ENCODE results near the gene SMAP1.
A peak's percentile ranks its signal among the peaks of the same experiment; 100 is the strongest.
"Not testable (repeated sequence)": the region's sequence is repeated elsewhere in the genome, so short reads cannot be mapped to it uniquely, and the experiment has no call there.

Gene SMAP1

DNA sequence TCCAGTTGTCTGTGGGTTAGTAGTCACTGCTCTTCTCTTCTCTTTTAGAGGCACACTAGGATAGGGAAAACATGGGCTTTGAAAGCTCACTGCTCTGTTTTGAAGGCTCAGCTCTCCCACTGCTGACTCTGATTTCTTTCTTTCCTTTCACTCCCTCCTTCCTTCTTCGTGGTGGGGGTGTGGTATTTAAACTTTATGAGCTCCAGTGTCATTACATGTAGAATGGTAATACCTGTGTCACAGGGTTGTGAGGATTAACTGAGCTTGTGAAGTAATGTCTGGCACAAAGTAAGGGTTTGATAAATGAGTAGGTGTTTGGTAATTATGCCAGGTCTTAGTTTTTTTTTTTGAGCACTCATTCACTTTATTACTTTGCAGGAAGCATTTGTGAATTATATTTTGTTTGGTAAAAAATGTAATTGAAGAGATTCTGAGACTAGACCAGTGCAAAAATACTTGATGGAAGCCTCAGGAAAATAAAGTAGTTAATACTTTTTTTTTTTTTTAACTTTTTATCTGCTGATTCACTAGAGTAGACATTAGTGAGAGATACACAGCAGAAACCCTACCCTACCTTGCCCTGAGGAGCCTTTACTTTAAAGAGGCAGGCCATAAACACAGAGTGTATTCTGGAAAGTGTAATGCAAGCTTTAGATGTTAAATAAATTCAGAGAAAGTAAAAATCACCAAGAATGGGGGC, 17.3 kb downstream of the SMAP1 start:
- DNase-seq = no peak

DNA sequence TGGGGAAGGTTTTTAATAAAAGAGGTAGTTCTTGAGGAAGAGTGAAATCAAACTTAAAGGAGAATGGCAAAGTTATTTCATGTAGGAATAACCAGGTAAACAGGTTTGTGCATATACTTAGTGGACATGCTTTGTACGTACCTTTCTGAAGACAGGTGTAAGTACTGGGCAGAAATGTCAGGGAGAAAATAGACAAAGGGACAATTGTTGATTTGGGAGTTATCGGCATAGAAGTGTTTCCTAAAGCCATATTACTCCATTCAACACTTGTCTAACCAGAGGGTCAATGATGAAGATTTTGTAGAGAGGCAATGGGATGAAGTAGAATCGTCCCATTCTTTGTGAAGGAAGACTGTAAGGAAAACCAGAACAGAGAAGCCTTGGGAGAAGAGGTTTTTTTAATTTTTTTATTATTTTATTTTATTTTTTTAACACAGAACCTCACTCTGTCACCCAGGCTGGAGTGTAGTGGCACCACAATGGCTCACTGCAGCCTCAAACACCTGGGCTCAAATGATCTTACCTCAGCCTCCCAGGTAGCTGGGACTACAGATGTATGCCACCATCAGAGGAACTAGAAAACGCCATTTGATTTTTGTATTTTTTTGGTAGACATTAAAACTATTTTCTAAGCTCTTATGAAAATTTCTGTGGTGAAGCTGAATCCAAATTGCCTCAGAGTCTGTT, 18.0 kb downstream of the SMAP1 start:
- DNase-seq = no peak

DNA sequence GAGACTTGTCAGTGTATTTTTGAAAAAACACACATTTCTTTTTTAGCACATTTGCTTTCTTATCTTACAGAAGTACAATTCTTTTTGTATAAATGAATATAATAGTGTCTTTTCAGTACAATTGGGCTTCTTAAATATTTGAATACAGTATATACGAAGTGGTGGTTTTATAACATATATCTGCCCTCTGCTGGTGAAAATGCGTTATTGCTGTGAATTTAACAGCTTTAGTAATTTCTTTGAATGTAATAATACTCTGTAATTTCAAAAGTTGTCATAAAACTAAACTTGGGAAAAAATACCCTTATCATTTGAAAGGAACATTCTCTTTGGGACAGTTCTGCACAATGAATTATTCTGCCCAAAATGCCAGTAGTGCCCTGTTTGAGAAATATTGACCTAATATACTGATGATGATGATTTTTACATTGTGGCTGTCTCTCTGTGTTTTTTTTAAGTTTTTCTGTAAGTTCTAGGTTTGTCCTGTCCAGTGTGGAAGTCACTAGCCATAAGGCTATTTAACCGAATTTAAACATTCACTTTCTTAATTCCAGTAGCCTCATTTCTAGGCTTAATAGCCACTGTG, 19.0 kb downstream of the SMAP1 start:
- no peak for DNase-seq

DNA sequence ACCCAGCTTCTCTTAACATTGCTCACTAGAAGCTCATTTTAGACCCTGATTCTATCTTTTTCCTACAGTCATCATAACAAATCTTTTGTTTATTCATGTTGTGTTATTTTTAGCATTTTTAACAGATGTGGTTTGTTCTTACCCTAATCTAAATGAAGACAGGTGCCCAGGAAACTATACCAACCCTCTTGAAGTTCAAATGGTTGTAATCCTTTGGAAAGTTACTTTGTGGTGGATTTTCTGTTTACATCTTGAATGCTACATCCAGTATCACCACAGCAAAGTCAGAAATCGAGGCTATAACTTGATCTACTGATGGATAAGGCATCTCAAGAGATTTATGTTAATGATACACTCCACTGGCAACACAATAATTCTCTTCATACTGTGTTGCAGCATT, 26.2 kb downstream of the SMAP1 start:
- no peak for DNase-seq

DNA sequence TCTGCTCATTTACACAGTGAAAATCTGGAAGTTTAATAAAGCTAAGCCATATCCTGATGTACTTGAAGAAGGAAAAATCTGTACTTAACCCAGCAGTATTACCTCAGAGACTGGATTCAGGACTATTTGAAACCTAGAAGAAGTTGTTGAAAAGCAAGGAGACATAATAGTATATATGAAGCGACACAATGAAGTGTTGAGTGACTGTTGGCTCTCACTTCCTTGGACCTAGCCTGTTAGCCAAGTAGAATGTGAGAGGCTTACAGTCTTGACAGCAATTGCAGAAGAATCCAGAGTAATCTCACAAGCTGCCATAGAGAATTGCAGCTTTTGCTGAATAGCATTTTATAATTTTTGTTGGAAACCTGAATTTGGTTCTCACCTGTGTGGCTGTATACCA, 26.7 kb downstream of the SMAP1 start:
- no peak for DNase-seq

DNA sequence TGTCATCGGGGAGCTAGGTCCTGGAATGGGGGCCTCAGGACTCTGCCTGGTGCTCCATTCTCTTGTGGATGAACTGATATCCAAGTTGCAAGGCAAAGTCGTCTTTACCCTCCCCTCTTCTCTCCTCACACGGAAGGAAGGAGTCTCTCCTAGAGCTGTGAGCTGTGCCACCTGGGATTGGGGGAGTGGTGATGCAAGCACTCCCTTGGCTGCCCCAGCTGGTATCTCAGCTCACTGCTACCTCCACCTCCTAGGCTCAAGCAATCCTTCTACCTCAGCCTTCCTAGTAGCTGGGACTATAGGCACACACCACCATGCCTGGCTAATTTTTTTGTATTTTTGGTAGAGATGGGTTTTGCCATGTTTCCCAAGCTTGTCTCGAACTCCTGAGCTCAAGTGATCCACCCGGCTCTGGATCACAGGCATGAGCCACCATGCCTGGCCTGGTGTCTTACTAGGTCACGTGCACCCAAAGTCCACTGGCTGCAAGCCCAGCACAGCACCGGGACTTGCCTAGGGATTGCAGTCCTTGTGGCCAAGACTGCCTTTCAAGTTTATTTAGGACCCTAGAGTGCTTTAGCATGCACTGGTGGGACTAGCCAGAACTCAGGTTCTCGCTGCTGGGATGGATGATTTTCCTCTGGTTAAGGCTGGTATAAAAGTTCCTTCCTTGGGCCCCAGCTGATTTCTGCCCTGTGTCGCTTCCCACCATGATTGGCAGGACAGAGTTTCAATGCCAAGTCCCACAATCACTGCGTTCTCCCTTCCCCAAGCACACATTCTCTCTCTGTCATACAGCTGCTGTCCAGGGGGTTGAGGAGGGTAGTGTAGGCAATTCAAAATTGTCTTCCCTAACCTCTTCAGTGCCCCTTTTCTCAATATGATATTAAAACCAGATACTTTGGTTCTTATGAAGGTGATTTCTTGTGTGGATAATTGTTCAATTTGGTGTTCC, 33.5 kb downstream of the SMAP1 start:
- DNase-seq = no peak

DNA sequence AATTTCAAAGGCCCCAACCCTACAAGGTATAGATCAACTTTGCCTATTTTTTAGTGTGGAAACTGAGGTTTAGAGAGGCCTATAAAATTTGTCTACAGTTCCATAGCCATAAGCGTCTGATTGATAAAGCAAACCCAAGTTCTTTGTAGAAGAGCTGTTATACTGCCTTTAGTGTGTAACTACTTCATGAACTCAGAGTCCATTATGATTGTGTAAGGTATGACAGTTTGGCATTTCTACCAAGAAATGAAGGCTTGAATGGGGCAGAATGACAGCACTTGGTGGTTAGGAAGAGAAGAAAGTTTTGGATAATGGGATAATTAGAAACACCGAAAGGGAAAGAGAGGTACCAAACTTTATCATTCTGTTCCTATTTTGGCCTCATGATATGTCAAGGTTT, 38.1 kb downstream of the SMAP1 start:
- DNase-seq = no peak

DNA sequence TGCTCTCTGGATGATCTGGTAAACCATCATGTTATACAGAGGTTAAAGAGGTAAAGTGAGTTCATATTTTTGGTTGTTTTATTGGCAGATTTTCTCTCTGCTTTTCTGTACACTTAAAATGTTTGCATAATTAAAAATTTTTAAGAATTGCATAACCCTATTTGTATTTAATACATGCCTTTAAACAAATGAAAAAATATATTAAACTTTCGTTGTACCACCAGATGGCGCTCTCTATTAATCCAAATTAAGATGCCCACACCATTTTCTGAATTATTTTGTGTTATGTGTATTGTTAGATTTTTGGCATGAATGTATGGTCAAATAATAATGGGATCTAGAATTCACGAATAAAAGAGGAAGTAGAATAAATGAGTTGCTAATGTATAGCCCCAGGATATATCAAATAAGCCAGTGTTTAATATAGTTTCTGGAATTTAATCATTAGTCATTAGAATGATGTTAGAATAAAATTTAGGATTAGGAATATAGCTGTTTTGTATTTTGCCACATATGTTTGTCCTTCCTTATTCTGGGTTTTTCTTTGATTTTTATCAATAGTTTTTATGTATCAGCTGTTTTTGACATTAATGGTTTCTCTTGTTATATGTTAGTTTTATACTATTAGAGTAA, 38.9 kb downstream of the SMAP1 start:
- DNase-seq = peak; percentile 45

DNA sequence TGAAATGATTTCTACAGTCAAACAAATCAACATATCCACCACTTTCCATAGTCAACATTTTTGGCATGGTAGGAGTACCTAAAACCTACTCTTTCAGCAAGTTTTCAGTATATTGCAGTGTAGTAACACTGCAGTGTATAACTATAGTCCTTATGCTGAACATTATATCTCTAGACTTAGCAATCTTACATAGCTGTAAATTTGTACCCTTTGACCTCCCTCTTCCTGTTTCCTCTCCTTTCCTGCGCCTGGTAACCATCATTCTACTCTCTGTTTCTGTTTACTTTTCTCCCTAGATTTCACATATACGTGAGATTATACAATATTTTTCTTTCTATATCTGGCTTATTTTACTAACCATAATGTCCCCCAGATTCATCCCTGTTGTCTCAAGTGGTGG, 40.2 kb downstream of the SMAP1 start:
- no peak for DNase-seq

DNA sequence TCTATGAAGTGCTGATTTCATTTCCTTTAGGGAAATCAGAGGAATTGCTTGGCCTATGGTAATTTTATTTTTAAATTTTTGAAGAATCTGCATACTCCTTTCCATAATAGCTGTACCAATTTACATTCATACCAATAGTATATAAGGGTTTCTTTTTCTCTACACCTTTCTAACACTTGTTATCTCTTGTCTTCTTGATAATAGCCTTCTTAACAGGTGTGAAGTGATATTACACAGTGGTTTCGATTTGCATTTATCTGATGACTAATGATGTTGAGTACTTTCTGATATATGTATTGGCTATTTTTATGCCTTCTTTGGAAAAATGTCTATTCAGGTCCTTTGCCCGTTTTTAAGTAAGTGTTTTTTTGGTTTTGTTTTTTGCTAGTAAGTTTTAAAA, 40.8 kb downstream of the SMAP1 start:
- DNase-seq = no peak

DNA sequence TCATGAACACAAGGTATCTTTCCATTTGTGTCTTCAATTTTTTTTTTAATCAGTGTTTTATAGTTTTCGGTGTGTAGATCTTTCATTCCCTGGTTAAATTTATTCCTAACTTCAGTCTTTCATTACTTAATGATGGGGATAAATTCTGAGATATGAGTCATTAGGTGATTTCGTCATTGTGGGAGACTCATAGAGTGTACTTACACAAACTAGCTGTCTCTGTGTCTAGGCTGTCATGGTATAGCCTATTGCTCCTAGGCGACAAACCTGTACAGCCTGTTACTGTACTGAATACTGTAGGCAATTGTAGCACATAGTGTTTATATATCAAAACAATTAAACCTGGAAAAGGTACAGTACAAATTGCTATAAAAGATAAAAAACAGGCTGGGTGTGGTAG, 42.1 kb downstream of the SMAP1 start:
- DNase-seq = no peak

DNA sequence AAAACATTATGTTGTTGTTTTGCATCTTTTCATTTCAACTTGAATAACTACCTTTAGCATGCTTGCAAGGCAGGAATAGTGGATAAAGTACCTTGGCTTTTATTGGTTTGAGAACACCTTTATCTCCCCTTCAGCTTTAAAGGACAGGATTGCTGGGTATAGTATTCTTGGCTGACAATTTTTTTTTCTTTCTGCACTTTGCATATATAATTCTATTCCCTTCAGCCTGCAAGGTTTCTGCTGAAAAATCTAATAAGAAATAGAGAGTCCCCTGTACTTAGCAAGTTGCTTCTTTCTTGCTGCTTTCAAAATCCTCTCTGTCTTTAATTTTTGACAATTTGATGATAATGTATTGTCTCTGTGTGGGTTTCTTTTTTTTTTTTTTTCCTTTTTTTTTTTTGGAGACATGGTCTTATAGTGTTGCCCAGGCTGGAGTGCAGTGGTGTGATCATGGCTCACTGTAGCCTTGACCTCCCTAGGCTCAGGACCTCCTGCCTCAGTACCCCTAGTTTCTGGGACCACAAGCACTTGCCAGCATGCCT, 47.1 kb downstream of the SMAP1 start:
- DNase-seq = no peak

DNA sequence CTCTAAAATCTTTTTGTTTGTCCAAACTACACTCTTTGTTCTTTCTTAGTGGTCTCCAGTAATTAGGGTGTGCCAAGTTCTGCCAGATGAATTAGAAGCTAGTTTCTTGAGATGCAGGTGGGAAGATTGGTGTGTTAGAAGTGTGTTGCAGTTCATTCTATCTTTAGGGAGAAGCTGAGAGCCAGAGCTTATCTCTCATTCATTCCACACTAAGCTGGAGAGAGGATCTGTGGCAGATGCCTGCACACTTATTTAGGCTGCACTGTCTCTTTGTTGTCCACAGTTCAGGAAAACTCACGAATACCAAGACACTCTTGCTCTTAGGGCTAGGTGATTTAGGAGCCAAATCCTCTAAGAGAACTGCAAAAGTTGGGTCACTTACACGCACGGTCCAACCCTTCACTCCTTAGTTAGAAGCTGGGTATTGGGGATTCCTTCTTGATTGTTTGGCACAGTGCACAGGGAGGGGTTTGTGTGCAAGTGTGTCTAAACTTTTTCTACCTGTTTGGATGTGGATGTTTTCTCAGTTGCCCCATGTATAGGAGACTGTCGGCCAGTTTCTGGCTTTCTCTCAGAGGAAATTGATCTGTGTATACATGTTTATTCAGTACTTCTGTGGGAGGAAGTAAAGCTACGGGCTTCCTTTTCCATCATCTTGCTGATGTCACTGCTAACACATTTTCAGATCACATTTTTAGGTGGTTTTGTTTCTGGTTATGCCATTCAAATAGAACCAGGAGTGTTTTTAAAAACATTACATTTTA, 49.5 kb downstream of the SMAP1 start:
- DNase-seq = no peak

DNA sequence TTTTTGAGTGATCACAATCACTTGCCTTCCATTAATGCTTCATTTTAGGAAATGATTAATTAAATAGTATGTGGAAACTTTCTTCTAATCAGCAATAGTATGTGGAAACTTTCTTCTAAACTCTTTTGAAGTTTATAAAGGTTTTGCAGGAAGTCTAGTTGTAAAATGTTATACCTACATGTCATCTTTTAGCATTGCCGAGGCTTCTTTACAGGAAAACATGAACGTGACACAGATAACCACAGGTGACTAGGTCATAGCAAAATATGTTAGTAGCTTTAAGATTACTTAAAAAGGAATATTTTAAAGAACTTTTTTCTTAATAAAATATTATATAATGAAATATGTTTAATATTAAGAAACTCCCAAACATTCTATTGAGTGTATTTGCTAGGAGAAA, 56.8 kb downstream of the SMAP1 start:
- DNase-seq = no peak

DNA sequence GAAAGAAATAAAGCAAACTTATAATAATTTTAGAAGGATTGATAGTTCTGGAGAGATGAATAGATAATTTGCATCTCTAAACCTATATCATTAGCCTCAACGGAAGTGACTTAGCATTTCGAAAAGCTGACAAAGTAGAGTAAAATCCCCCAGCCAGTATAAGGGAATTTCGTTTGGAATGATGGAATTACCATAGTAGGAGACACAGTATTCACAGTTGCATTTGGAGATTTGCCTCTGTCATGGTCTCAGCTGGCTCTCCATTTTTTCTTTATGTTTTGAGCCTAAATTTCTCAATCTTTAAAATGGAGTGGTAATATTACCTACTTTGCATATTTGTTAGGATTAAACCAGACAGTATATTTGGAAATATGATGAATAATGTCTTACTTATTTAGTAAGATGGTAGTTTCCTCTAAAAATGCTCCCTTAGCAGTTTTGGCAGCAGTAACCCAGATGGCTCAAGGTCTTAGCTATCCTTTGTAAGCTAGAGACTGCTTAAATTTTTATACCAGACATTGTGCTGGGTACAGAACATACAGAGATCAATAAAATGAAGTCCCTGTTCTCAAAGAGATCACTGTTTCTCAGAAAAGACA, 58.2 kb downstream of the SMAP1 start:
- DNase-seq = no peak

DNA sequence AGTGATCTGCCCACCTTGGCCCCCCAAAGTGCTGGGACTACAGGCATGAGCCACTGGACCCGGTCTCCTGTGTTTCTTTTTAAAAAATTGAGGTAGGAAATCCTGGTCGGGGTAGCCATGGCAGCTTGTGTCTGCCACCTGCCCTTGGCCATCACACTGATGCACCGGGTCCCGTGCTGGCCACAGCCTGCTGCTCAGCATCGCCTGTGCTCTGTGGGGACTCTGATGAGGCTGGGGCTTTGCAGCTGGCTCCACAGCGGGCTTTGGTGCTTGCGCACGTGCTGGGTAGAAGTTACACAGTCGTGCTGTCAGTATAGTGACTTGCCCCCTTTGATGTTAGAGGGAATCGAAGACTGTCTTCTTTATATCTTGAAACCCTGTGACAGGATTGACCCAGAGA, 66.7 kb downstream of the SMAP1 start:
- DNase-seq = no peak

DNA sequence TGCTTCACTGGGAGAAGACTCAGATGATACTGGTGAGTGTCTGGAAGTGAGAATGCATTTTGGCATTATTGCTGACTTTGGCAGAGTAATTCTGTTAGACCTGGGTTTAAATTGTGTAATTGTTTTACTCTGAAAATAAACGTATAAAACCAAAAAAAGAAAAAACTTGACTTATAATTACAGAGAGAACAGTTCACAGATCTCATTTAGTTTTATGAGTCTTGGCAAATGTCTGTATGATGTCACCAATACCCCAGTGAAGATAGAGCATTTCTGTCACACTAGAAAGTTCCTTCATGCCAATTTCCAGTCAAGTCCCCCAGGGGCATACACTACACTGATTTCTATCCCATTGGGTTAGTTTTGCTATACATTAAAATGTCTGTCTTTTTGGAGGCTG, 67.3 kb downstream of the SMAP1 start:
- no peak for DNase-seq

DNA sequence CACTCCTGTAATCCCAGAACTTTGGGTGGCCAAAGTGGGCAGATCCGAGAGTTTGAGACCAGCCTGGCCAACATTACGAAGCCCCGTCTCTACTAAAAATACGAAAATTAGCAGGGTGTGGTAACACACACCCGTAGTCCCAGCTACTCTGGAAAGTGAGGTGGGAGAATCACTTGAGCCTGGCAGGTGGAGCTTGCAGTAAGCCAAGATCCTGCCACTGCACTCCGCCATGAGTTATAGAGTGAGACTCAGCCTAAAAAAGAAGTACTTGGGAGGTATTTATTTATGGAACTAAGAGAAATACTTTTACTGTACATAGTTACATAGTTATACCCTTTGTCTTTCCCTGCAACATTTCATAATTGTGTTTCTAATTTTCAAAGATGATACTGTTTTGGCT, 67.8 kb downstream of the SMAP1 start:
- DNase-seq = no peak

DNA sequence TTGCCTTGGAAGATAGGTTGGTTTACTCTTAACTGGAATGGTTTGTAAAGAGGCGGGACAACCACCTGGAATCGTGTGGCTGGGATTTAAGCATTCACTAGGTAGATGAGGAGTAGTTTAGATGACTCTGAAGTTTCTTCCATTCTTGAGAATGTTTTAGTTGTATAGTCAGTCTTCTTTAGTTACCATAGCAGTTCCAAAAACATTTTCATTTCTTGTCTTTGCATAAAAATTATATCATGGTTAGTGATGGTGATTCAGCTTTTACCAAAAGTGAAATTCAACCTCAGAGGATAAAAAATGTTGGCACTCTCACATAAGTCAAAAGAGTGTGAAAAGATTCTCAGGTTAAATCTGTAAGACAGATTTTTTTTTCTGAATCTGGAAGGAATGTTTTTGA, 70.3 kb downstream of the SMAP1 start:
- DNase-seq = no peak

DNA sequence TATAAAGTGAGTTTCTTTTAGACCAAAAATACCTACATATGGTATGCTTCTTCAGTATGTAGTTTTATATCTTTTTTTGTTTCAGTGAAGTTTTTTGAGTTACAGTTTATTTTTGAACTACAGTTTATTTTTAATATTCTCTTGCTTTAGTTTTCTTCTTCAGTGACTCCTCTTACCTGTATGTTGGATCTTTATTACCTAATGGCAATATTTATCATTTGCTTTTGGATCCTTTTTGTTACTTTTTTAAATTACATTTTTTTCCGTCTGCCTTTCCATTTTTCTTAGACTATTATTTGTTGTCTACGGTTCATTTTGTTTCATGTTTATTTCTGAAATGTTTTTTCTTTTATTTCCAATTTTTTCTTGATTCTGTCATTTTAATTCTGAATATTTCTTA, 71.9 kb downstream of the SMAP1 start:
- no peak for DNase-seq

DNA sequence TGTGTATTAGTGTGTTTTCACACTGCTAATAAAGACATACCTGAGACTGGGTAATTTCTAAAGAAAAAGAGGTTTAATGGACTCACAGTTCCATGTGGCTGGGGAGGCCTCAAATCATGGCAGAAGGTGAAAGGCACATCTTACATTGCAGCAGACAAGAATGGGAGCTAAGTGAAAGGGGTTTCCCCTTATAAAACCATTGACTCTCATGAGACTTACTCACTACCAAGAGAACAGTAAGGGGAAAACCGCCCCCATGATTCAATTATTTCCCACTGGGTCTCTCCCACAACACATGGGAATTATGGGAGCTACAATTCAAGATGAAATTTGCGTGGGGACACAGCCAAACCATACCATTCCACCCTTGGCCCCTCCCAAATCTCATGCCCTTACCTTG, 73.1 kb downstream of the SMAP1 start:
- DNase-seq = not testable (repeated sequence)
